A549 (cell line): ENCODE data around the gene MAD2L1BP. TPM values are rescaled to one million over a fixed set of nuclear protein-coding genes. Genes with fewer than 3 reads are reported as not detected.

Source experiments
- ATAC-seq, 2 experiments: fragments of 200-7000 bp in 1 of 2; fragments of >200 bp in 1 of 2; cut with Nextera tagmentation in 1 of 2; cut with Tn5 transposase in 1 of 2; 3 replicates each; pipeline versions ENCODE4 v1.8.0 to v1.9.1; 2018 to 2020; ENCODE audit warnings: mild to moderate bottlenecking in 1 of 2, moderate library complexity in 1 of 2
- CTCF ChIA-PET: fragments of 300-600 bp; sonication (Branson Sonifier 250); formaldehyde crosslinking; extraction: SDS; loops from one replicate; lab custom pipeline; 2021; ENCODE audit warnings: antibody characterized with exemption, inconsistent platforms; lab: Yijun Ruan, JAX
- POLR2A ChIA-PET: fragments of 350-600 bp; formaldehyde crosslinking; extraction: SDS; loops from one replicate; lab custom pipeline; 2021; ENCODE audit warnings: antibody characterized with exemption, inconsistent platforms; lab: Yijun Ruan, JAX
- DNase-seq, 2 experiments: peaks; one replicate each; pipeline versions ENCODE4 v3.0.0 to v3.0.0-alpha.2; 2011 to 2016; ENCODE audit warnings: low read depth in 1 of 2, low spot score in 1 of 2
- FAIRE-seq: peaks from 2 replicates; lab custom pipeline; 2011; peaks lifted over from hg19 to GRCh38; lab: Jason Lieb, UNC
- H3K27ac ChIP-seq, 2 experiments: fragments of >200 bp; sonication (Bioruptor Twin); formaldehyde crosslinking; 3 replicates each; pipeline ENCODE4 v1.5.1; 2016 to 2017
- H3K4me1 ChIP-seq: fragments of >200 bp; sonication (Bioruptor Twin); formaldehyde crosslinking; 3 replicates; pipeline ENCODE4 v1.6.1; 2016
- H3K4me2 ChIP-seq: fragments of >200 bp; sonication (Bioruptor Twin); formaldehyde crosslinking; 3 replicates; pipeline ENCODE4 v1.6.1; 2016
- H3K4me3 ChIP-seq: fragments of >200 bp; sonication (Bioruptor Twin); formaldehyde crosslinking; 3 replicates; pipeline ENCODE4 v1.5.1; 2016
- H3K9me3 ChIP-seq: fragments of >200 bp; sonication (Bioruptor Twin); formaldehyde crosslinking; 3 replicates; pipeline ENCODE4 v1.6.1; 2016
- CHD4 ChIP-seq: fragments of 200-600 bp; sonication (generic); IDR thresholded peaks from 2 replicates; pipeline ENCODE4 v1.6.1; 2016; ENCODE audit warnings: antibody characterized with exemption, mild to moderate bottlenecking, borderline replicate concordance
- EHMT2 ChIP-seq: fragments of 200-600 bp; sonication (generic); IDR thresholded peaks from 2 replicates; pipeline ENCODE4 v1.6.1; 2016; ENCODE audit warnings: antibody characterized with exemption, low read depth, mild to moderate bottlenecking, moderate library complexity
- EP300 ChIP-seq, 2 experiments: fragments of >200 bp; sonication (Bioruptor Twin); formaldehyde crosslinking; IDR thresholded peaks; 2 replicates in 1 of 2; 3 replicates in 1 of 2; pipeline ENCODE4 v1.6.1; 2016 to 2017
- FOSB ChIP-seq: fragments of 250-450 bp; sonication (Bioruptor Pico); IDR thresholded peaks from 2 replicates; pipeline ENCODE4 v1.5.0; 2020; ENCODE audit warnings: mild to moderate bottlenecking, moderate library complexity
- HDAC2 ChIP-seq: fragments of 200-600 bp; sonication (generic); IDR thresholded peaks from 2 replicates; pipeline ENCODE4 v1.6.1; 2016
- HOXB13 ChIP-seq: fragments of 250-450 bp; sonication (Bioruptor Pico); IDR thresholded peaks from 2 replicates; pipeline ENCODE4 v1.5.0; 2020; ENCODE audit warnings: low read depth, mild to moderate bottlenecking, moderate library complexity
- JUN ChIP-seq, 2 experiments: fragments of >200 bp; sonication (Bioruptor Twin); formaldehyde crosslinking; IDR thresholded peaks; 2 replicates in 1 of 2; 3 replicates in 1 of 2; pipeline ENCODE4 v1.6.1; 2016 to 2017
- JUNB ChIP-seq: fragments of >200 bp; sonication (Bioruptor Twin); formaldehyde crosslinking; IDR thresholded peaks from 2 replicates; pipeline ENCODE4 v1.6.1; 2016
- MAFK ChIP-seq: fragments of 450-650 bp; IDR thresholded peaks from 2 replicates; pipeline ENCODE4 v1.6.1; 2014; ENCODE audit not compliant: partially characterized antibody
- MAZ ChIP-seq: fragments of 150-350 bp; IDR thresholded peaks from 2 replicates; pipeline ENCODE4 v1.6.1; 2014; ENCODE audit warnings: antibody characterized with exemption, low read depth, low read length, borderline replicate concordance
- NFE2L2 ChIP-seq: fragments of 150-350 bp; conservative IDR thresholded peaks from 2 replicates; pipeline ENCODE4 v1.6.1; 2014; ENCODE audit warnings: low read length
- POLR2A ChIP-seq: IDR thresholded peaks from 2 replicates; pipeline ENCODE4 v1.6.1; 2012; ENCODE audit warnings: mild to moderate bottlenecking, low read length
- RAD21 ChIP-seq, 2 experiments: fragments of >200 bp in 1 of 2; sonication (Bioruptor Twin) in 1 of 2; formaldehyde crosslinking in 1 of 2; IDR thresholded peaks in 1 of 2; conservative IDR thresholded peaks in 1 of 2; 2 replicates in 1 of 2; 3 replicates in 1 of 2; pipeline ENCODE4 v1.6.1; 2012 to 2018; ENCODE audit warnings: inconsistent platforms in 1 of 2
- SMC3 ChIP-seq: fragments of >200 bp; sonication (Bioruptor Twin); formaldehyde crosslinking; IDR thresholded peaks from 3 replicates; pipeline ENCODE4 v1.6.1; 2018; ENCODE audit warnings: inconsistent platforms
- TFCP2L1 ChIP-seq: fragments of 250-450 bp; sonication (Bioruptor Pico); IDR thresholded peaks from 2 replicates; pipeline ENCODE4 v1.5.0; 2021; ENCODE audit warnings: mild to moderate bottlenecking
- ZNF302 ChIP-seq: fragments of 250-450 bp; sonication (Bioruptor Pico); IDR thresholded peaks from 2 replicates; pipeline ENCODE4 v1.9.0; 2021; ENCODE audit warnings: inconsistent platforms, mild to moderate bottlenecking, moderate library complexity
- WGBS: methylation state at CpG from one replicate; pipeline ENCODE4 v1.1.6; 2017; ENCODE audit errors: missing lambda C conversion rate; 5-methylcytosine and 5-hydroxymethylcytosine counted together
- polyA plus RNA-seq, 4 experiments: library from polyadenylated mRNA; depleted of rRNA in 3 of 4; stranded (reverse); fragments of >200 nt; fragmentation: RNase III in 1 of 4; extraction: RNeasy Plus Mini Kit Qiagen cat#74134 plus additional on column Dnase treatment in 1 of 4; gene quantifications; 2 replicates in 3 of 4; 3 replicates in 1 of 4; pipeline ENCODE4 v1.2.3, GENCODE V29; 2011 to 2017
- TF ChIP-seq, protein P1 (sequence below): fragments of 250-450 bp; sonication (Bioruptor Pico); IDR thresholded peaks from 2 replicates; pipeline ENCODE4 v1.5.0; 2021; ENCODE audit warnings: mild to moderate bottlenecking, moderate library complexity, borderline replicate concordance
- TF ChIP-seq, protein P2 (sequence below): IDR thresholded peaks from 2 replicates; pipeline ENCODE4 v1.6.1; 2012; ENCODE audit warnings: low read depth, borderline replicate concordance
- TF ChIP-seq, protein P3 (sequence below): fragments of >200 bp; sonication (Bioruptor Twin); formaldehyde crosslinking; IDR thresholded peaks from 2 replicates; pipeline ENCODE4 v1.6.1; 2016

Gene MAD2L1BP
- polyA plus RNA-seq, 2 of the 4 experiments (the other 2 are of a cell fraction), result 22.0 to 26.7 TPM

DNA sequence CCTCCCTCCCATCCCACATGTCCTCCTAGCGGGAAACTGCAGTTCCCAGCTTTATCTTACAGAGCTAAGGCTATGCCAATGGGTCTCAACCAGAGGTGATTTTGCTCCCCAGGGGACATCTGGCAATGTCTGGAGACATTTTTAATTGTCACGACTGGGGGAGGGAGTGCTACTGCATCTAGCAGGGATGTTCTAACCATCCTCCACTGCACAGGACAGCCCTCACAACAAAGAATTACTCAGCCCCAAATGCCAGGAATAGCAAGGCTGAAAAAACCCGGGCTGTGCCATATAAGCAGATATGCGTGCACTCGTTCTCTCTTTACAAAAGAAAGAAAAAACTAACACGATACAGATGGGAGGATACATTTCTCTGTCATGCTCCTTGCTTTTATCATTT, 43.4 kb downstream of the MAD2L1BP start (continued):
- TF ChIP-seq SMC3, result no peak
- TF ChIP-seq POLR2A, result no peak

DNA sequence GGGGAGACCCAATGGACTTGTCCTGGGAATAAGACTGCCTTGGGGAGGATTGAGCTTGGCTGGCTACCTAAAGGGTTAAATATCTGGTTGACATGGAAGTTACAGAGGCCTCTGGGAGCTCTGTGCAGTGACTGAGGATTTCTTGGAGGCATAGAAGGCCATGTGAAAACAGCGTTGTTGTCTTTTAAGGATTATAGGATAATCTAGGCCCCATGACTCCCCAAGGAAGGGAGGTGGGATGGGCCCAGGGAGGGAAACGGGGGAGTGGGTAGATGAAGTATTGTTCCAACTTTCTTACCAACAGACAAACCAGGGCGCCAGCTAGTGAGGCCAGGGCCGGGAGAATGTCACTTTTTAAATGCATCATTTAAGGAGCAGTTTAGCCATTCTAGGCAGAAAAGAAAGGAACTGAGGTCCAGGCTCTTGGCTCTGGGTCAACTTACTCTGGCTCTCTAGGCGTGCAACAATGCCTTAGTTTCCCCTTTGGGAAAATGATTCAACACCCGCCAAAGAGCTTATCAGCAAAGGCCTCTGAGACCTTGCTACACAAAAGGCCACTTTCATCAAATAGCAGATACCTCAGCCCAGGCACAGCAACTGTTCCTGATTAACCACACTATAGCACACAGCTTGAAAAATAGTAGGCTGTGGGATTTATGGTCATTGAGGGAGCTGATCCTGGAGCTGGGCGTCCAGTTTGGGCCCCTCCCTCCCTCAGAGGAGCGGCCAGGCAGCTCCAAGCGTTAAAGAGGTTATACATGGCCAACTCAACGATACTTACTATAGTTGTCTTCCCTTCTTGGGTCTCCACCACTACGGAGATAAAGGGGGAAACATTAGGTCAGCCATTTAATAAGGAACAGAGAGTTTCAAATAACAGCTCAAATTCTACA, 44.9 kb downstream of the MAD2L1BP start:
- ChIA-PET CTCF (interaction anchor here (0.6 to 2.3 kb wide), 4 partner anchors 13 to 1296 kb away, joined by 3 to 10 read pairs (median 4); no protein-coding TSS in a partner anchor), POLR2A (no interaction called here)
- Histone ChIP-seq H3K4me1 (no peaks in the 10 kb centered on the region), H3K27ac (no peak overlapping the region), H3K9me3 (no peaks in the 10 kb centered on the region), H3K4me2 (no peak overlapping the region), H3K4me3 (no peak overlapping the region)
- TF ChIP-seq JUN (IDR thresholded peaks at IDR 0.05) (no peak), EHMT2 (no peak), HDAC2 (no peak)
- TF ChIP-seq, protein P1, sequence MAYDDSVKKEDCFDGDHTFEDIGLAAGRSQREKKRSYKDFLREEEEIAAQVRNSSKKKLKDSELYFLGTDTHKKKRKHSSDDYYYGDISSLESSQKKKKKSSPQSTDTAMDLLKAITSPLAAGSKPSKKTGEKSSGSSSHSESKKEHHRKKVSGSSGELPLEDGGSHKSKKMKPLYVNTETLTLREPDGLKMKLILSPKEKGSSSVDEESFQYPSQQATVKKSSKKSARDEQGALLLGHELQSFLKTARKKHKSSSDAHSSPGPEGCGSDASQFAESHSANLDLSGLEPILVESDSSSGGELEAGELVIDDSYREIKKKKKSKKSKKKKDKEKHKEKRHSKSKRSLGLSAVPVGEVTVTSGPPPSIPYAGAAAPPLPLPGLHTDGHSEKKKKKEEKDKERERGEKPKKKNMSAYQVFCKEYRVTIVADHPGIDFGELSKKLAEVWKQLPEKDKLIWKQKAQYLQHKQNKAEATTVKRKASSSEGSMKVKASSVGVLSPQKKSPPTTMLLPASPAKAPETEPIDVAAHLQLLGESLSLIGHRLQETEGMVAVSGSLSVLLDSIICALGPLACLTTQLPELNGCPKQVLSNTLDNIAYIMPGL (CRISPR knock-in tag), result no peak
- TF ChIP-seq, protein P2, sequence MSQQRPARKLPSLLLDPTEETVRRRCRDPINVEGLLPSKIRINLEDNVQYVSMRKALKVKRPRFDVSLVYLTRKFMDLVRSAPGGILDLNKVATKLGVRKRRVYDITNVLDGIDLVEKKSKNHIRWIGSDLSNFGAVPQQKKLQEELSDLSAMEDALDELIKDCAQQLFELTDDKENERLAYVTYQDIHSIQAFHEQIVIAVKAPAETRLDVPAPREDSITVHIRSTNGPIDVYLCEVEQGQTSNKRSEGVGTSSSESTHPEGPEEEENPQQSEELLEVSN, result no peak
- no peak for FAIRE-seq
- 91% methylated on average over 11 of the region's 11 CpGs for WGBS
- no peak for DNase-seq
- no peak for ATAC-seq

DNA sequence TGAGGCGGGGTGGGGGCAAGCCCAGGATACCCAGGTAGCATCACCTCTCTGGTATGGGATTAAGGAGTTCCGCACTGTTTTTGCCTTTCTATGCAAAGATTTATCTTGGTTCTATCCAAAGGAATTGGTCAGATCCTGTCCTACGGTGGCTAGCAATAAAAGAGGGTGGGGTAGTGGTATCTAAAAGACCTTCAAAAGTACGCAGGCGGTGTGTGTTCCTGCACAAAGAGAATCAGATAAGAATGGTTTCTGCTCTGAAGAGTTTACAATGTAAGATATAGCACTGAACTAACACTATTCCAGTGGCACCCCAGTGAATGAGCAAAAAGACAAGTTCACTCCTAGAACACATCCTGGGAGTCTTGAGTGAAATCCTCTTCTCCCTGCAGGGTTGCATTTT, 45.7 kb downstream of the MAD2L1BP start:
- no peak for ATAC-seq

DNA sequence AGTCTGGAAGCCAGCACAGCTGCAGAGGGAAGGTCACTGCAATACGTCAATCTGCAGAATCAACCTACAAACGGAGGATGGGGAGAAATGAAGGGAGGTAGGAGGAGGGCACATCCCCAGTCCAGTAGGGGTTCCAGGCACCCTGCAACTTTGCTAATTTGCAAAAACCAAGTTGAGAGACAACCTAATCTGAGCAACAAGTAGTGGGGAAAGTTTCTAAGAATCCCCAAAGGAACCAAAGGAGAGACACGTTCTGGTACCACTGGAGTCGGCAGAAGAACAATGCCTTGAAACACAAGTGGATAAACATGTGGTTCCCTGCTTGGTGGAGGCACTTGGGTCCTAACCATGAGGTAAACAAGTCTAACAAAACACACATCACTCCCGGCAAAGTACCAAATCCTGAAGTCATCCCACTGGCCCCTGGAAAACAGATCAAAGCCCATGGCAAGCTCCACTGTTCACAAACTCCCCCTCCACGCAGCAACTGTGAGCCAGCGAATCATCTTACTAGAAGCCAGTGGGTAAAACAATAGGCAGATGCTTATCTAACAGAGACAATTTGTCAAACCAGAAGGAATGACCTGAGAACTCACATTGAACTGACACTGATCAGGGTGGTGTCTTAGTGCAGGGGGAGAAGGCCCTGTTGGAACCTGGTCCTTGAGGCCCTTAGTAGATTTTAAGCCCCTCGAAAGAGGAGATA, 47.2 kb downstream of the MAD2L1BP start:
- no peak for DNase-seq
- no peak for ATAC-seq
- TF ChIP-seq TFCP2L1 (CRISPR knock-in tag), result no peak
- no peak for TF ChIP-seq FOSB (CRISPR knock-in tag)
- no peak for TF ChIP-seq NFE2L2
- no peak for TF ChIP-seq RAD21 (conservative IDR thresholded peaks at IDR 0.05 in 1 of 2, IDR thresholded peaks at IDR 0.05 in 1 of 2)
- no peak for TF ChIP-seq MAFK
- no peak for TF ChIP-seq JUNB
- no peak for TF ChIP-seq EHMT2
- TF ChIP-seq, protein P3, sequence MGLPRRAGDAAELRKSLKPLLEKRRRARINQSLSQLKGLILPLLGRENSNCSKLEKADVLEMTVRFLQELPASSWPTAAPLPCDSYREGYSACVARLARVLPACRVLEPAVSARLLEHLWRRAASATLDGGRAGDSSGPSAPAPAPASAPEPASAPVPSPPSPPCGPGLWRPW, result no peak
- POLR2A ChIA-PET, result no interaction called here
- CTCF ChIA-PET, result interaction anchor here (0.8 to 1.6 kb wide), 2 partner anchors 9 to 16 kb away, joined by 3 to 7 read pairs; no protein-coding TSS in a partner anchor
- WGBS, result 84% methylated on average over 8 of the region's 8 CpGs
- H3K4me3 ChIP-seq, result no peak overlapping the region
- H3K4me2 ChIP-seq, result no peak overlapping the region
- FAIRE-seq, result no peak
- H3K27ac ChIP-seq, result no peak overlapping the region
- peaks cover 7% of the 10 kb centered on the region; the same call in 2 of the 3 replicates for H3K4me1 ChIP-seq
- no peaks in the 10 kb centered on the region for H3K9me3 ChIP-seq

More for the DNA sequence above, 45.7 kb downstream of the MAD2L1BP start:
- no peak for DNase-seq
- H3K4me2 ChIP-seq, result no peak overlapping the region
- no peak for TF ChIP-seq EP300 (IDR thresholded peaks at IDR 0.05)
- TF ChIP-seq JUNB, result no peak
- no peak for TF ChIP-seq CHD4
- TF ChIP-seq MAZ, result no peak
- TF ChIP-seq EHMT2, result no peak
- no peak for TF ChIP-seq ZNF302
- no peak for TF ChIP-seq HOXB13 (CRISPR knock-in tag)
- ChIA-PET CTCF (interaction anchor here (0.6 to 2.3 kb wide), 4 partner anchors 14 to 1296 kb away, joined by 3 to 10 read pairs (median 4); no protein-coding TSS in a partner anchor), POLR2A (no interaction called here)
- no peaks in the 10 kb centered on the region for H3K9me3 ChIP-seq
- H3K4me1 ChIP-seq, result peaks cover 1% of the 10 kb centered on the region; the same call in 1 of the 3 replicates
- no peak for FAIRE-seq
- H3K27ac ChIP-seq, result no peak overlapping the region
- WGBS, result 97% methylated on average over 5 of the region's 5 CpGs
- no peak overlapping the region for H3K4me3 ChIP-seq
